NCI-H128 (cell line): ENCODE results near the gene QRFP.

Source experiments
- DNase-seq: peaks from one replicate; lab custom pipeline; 2025; ENCODE audit not compliant: unreplicated experiment; lab: John Stamatoyannopoulos, UW

The QRFP gene

DNA sequence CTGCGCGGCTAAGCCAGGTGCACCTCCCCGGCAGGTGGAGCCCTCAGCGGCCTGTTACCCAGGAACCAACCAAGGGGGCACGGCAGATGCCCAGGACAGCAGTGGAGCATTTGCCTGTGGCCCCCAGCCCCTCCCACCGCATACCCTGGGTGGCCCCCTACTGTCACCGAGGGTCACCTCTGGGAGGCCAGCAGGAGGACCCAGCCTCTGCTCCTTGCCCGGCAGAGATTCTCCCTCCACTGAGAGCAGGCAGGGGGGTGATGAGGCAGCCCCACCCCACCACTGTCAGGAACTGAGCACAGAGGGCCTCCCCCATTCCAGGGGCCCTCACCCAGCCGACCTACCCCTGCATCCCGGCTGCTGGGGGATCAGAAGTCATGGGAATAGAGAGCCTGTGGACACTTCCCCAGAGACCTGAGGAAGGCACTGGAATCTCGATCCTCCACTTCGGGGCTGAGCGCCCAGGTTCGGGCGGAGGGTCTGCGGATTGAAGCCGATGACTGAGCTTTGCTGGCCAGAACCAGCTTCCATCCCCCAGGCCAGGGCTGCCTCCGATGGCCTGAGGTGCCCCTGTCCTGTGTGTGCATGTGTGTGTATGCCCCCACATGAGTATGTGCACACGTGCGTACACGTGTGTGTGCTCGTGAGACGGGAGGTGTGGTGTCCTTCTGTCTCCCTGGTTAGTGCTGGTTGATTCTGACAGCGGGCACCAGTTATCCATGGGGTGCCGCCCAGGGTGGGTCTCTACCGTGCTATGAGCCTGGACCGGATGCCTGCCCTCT, at the start of gene QRFP:
TSS of gene QRFP (minus strand) at position 580 of the 782 bp plus-strand sequence. CDS start 2,974 bp downstream, outside the sequence.
- DNase-seq, result no peak

- no peak for DNase-seq
Observed at GRCh38 chr9:130945173-130945572, 48.6 kb upstream of the QRFP start.

DNA sequence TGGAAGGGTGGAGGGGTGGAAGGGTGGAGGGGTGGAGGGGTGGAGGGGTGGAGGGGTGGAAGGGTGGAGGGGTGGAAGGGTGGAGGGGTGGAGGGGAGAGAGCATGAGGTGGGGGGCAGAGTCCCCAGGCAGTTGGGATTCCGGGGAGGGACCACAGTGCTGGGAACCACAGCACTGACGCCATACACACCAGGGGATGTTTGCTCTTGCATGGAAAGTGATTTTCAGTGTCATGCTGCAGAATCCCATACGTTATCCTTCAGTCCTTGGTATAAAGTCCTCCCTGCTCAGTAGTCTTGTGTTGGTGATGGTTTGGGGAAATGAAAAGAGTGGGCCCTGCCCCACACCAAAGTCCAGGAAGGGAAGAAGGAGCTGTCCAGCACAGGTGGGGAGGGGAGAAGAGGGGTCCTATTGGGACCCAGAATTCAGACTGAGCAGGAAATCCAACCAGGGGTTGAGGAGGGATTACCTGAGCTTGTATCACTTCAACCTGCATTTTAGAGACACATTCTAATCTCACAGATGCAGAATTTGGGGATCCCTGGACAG, 48.0 kb upstream of the QRFP start:
- DNase-seq, result no peak

DNA sequence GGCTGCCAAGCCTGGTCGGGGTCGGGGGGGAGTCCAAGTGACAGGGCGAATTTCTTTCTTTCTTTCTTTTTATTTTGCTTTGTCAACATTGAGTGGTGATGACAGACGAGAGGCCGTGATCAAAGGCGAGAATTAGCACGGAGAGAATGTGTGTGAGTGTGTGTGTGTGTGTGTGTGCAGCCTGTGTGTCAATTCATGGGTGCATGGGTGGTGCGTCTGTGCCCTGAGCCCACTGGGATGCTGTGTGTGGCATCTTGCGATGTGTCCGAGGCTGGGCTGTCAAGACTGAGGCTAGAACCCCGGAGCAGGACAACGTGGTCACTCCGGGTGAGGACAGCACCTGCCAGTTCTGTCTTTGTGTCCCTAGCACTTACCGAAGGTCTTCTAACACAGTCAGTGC, 47.2 kb upstream of the QRFP start:
- DNase-seq, result no peak

DNA sequence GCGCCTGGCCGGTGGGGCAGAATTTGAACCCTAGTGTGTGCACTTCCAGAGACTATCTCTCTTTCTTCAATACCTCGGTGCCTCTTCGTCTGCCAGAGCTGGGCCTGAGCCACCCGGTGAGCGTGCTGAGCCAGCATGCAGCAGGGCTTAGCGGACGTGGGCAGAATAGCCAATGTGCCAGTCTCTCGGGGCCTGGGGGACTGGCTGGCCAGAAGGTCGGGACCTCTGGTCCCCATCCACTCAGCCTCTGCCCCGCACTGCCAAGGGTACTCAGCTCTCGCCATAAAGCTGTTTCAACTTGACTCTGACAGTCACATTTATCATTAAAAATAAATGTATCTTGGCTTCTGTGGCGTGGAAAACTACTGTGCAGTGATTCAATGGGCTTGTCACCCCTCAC, 46.6 kb upstream of the QRFP start:
- DNase-seq, result no peak

DNA sequence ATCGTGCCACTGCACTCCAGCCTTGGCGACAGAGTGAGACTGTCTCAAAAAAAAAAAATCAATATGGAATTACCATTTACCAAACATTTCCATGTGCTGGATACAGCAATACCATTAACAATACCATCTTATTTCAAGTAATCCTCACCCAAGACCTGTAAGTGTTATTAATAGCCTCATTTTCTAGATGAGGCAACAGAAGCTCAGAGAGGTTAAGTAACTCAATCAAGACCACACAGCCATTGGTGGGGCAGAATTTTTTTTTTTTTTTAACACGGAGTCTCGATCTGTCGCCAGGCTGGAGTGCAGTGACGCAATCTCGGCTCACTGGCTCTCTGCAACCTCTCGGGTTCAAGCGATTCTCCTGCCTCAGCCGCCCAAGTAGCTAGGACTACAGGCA, 46.1 kb upstream of the QRFP start:
- no peak for DNase-seq

DNA sequence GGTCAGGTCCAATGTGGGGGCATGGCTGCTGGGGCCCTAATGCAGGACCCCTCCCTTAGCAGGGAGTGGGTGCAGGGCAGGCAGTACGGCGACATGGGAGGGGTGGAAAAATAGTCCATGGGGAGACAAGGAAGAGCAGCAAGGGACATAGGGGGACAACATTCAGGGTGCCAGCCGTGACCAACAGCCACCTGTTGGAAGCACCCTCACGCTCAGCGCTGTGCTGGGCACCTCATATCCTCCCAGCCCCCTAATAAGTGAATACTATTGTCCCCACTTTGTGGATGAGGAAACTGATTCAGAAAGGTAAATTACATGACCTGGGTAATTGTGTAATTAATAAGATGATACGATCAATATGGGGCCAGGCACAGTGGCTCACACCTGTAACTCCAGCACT, 45.5 kb upstream of the QRFP start:
- DNase-seq, result no peak

GRCh38 chr9:130940693-130941576, 44.3 kb upstream of the QRFP start:
- peak; percentile 60 for DNase-seq

- no peak for DNase-seq
Observed at GRCh38 chr9:130940027-130940549, 43.5 kb upstream of the QRFP start.

DNA sequence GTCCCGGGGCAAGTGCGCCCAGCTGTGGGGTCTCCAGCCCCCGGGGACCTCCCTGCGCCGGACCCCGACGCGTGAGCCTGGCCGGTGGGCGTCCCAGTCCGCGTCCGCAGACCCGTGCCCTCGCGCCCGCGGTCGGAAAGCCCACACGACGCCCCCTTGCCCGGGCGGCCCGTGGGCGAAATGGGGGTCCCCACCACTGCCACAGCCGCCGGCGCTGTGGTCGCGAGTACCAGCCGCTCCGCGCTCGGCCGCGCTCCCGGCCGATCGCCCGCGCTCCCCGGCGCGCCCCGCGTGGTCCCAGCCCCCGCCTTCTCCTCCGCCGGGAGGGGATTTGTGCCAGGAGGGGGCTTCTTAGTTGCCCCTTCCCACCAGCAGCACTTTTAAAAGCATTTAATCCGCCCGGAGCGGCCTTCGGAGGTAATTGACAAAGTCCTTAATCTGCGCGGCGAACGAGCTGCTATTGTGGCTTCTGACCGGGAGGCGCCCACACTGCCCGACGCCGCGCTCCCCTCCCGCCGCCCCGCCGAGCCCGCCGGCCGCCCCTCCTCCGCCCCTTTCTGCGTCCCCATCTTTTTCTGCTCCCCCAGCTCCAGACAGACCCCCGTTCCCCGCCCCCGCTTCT, 42.9 kb upstream of the QRFP start:
- DNase-seq, result no peak

DNA sequence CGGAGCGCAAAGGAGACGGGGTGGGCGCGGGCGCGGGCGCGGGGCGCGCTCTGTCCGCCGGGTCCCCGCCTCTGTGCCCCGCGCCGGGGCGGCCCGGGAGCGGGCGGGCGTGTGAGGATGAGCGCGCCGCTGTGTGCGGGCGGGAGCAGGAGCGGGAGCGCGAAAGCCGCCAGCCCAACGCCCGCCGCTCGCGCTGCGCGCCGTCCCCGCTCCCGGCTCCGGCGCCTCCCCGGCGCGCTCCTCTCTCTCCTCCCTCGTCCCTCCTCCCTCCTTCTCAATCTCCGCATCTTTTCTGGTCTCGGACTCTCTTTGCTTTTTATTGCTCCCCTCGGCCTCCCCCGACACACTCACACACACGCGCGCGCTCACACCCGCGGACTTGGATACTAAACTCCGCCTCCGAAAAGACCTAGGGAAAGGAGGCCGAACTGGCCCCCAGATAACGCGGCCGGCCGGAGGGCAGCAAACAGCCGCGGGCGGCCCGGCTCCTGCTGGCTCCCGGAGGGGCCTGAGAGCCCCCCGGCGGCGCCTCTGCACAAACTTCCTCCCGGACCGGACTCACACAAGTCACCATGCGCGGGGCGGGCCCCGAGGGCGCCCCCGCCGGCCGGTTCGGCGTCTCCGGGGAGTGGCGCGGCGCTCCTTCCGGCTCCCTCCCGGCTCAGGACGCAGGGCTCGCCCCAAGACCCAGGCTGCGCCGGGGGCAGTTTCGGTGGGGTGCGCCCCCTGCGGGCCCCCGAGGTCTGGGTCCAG, 42.2 kb upstream of the QRFP start, which contains the start of gene FIBCD1:
TSS of gene FIBCD1 (minus strand) at position 596 of the 753 bp plus-strand sequence. CDS start 640 bp downstream, outside the sequence.
- DNase-seq, result no peak

DNA sequence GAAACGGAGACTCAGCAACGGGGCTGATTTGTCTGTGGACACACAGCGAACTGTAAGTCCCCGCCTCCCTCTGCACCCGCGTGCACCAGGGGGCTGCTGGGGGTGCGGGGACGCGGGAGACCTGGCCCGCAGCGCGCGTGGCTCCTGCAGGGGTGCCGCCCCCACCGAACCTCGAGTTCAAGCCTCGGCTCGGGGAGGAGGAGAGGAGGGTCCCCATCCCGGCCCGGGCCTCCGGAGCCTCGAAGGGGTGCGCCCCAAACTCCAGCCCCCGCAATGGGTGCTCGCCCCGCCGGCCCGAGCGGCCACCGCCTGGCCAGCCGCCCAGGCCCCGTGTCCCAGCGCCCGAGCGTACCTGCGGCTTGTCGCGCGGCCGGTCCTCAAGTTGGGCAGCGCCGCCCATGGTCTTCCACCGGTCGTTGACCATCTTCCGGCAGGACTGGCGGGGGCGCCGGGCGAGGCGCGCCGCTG, 41.6 kb upstream of the QRFP start:
- DNase-seq, result no peak

DNA sequence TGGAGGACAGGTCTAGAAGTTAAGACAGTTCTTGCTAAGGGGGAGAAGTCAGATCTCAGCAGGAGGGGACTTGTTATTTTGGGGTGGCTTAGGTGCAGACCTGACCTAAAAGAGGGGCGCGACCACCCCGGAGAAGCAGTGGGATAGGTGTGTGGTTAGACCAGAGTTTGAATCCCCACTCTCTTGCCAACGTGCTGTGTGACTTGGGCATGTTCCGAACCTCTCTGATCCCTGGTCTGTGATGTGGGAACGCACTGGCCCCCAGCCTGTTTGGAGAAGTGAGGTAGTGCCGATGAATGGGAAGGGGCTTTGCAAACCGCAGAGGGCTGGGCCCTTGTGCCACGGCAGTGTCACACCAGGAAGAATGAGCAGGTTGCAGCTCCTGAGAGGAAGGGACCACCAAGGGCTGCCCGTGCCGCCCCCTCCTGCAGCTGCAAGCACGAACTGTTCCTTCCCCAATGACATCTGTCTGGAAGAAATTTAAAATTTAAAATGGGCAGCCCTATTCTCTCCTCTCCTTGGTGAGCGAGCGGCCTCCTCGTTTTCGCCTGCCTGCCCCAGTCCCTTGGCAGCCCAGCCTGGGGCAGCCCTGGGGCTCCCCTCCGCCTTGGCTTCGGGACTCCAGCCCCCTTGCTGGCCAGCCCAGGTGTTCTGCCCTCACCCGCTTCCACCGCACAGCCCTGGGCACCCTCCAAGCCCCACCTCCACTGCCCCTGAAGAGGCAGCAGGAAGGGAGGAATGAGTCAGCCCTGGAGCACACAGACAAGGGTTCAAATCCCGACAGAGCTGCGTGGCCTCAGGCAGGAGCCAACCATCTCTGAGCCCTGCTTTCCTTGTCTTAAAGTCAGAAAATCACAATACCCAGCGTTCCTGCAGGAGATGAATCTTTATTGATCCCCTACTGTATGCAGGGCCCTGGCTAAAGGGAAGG, 40.8 kb upstream of the QRFP start:
- DNase-seq, result no peak

- DNase-seq, result no peak
Observed at GRCh38 chr9:130936285-130937117, 39.9 kb upstream of the QRFP start.

GRCh38 chr9:130935648-130936271, 39.1 kb upstream of the QRFP start:
- no peak for DNase-seq

DNA sequence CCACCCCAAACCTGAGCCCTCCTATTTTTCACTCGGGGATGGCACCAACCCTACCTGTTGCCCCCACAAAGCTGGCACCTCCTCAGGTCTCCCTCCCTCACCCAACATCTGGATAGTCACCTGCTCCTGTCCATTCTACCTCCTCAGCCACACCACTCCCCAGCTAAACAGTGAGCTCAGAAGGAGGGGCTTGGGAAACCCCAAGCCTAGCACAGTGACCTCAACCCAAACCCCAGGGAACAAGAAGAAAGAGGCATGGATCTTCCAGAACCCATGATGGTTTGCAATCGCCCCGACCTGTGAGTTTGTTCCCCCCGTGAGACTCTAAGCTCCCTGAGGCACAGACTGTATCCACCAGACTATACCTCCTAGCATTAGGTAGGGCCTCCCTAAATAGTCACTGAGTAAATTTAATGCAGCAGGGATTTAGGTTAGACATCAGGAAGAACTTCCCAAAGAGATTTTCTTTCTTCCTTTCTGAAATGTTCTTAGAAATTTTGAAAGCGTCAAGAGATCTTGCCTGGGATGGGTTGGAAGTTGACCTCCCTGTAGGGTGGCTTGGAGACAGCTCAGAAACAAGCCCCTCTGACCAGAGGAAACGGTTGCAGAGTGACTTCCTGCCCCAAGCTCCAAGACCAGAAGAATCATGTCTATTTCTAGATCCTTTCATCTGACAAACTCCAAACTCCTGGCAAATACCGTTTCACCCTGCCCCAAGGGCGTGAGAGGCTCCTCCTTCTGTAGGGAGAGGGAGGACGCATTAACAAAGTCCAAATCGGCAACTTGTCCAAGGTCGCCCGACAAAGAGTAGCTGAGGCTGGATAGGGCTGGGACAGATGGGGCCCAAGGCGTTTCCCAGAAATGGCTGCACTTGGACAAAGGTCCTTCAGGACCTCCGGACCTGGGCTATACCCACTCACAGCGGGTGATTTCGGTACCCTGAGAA, 38.4 kb upstream of the QRFP start:
- no peak for DNase-seq

- no peak for DNase-seq
Observed at GRCh38 chr9:130934246-130934645, 37.6 kb upstream of the QRFP start.
